ENCODE results near the gene FAM217B. TPM values are rescaled to one million over a fixed set of nuclear protein-coding genes. Genes with fewer than 3 reads are reported as not detected.

FAM217B gene
- total RNA-seq, 1 donor from 2014 or later, result 2.2 TPM

DNA sequence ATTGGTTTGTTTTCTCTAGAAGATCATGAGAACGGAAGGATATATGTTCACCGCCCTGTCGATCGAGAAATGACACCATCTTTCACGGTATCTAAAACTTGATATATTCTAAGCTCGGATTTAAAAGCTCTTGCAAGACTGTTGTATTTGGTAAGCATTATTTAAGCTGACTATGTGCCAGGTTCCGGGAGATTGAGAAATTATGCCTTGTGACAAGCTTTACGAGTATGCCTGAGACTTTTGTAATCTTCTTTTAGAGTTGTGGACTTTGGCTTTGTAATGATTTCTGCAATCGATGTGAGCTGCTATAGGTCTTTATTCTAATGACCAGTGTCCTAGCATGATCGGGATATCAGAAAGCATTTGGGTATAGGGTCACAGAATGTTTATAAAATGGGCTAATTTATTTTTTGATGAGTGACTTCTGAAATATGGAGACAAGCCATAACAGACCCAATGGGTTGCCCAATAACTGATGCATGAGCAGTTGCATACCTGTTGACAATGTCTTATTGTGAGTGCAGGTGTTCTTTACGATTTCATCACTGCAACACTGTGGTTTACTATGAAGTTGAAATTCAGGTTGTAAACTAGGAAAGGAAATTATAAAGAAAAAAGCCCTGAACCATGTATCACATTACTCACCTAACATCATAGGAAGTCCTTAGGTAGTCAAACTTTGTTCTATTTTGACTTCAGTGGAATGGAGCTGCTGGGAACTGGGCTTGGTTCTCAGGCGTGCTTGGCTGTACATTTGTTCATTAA is 32.0 kb downstream of the FAM217B start:
- peak; percentile 66 for ATAC-seq
- no peak for DNase-seq (ENCODE audit: low spot score)

- no peak for DNase-seq (ENCODE audit: low spot score)
- ATAC-seq, result no peak
Observed at GRCh38 chr20:59976156-59976782, 36.1 kb downstream of the FAM217B start.

DNA sequence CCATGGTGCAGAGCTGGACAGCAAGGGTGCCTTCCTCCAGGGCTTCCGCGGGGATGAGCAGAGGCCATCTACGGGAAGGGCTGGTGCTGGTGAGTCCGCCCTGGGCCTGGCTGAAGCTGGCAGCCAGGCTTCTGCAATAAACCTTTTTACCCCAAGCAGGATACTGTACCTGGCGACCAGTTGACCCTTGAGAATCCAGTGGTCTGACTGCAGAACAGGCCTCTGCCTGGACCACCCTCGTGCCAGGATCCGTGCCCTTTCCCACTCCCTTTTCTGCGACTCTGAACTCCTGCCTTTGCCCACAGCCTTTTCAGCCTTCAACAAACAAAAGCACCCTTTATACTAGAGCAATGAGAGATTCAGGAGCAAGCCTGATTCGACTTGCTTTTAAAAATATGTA is 36.9 kb downstream of the FAM217B start:
- DNase-seq (ENCODE audit: low spot score) (no peak), ATAC-seq (no peak)

- DNase-seq (ENCODE audit: low spot score), result no peak
- no peak for ATAC-seq
Observed at GRCh38 chr20:59983076-59983475, 42.9 kb downstream of the FAM217B start.

- DNase-seq (ENCODE audit: low spot score) (no peak), ATAC-seq (no peak)
Observed at GRCh38 chr20:59984541-59984940, 44.4 kb downstream of the FAM217B start.

GRCh38 chr20:59985164-59985563 is 45.0 kb downstream of the FAM217B start:
- DNase-seq (ENCODE audit: low spot score), result no peak
- ATAC-seq, result no peak

DNA sequence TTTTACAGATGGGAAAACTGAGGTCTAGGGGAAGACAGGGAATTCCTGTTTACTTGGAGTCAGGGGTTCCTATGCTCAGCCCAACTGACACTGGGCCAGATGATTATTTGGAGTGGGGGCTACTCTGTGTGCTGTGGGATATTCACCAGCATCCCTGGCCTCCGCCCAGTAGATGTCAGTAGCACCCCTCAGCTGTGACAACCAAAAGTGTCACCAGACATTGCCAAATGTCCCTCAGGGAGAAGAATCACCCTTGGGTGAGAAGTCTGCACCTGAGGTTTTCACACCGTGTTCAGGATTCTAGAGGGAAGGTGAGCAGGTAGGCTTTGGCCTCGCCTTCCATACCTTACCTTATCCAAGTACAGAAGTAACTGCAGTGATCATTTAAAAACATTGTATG is 45.7 kb downstream of the FAM217B start:
- no peak for DNase-seq (ENCODE audit: low spot score)
- ATAC-seq, result no peak

DNA sequence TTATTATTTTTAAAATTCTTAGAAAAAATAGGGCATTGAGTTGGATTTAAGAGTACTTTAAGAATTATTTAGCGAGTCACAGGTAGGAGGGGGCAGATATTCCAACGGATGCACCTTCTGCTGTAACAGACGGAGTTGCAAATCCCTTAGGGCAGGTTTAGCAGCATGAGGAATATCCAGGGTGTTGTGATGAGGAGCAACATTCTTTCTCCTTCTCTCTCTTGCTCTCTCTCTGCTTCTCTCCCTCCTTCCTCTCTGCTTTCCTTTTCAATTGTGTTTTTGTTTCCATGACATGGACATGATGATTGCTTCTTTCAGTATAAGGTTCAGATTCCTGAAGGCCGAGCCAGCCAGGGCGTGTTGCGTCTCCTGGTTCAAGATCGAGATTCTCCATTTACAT is 46.9 kb downstream of the FAM217B start:
- DNase-seq (ENCODE audit: low spot score), result no peak
- no peak for ATAC-seq

GRCh38 chr20:59988141-59988540 is 48.0 kb downstream of the FAM217B start:
- ATAC-seq (no peak), DNase-seq (ENCODE audit: low spot score) (no peak)

DNA sequence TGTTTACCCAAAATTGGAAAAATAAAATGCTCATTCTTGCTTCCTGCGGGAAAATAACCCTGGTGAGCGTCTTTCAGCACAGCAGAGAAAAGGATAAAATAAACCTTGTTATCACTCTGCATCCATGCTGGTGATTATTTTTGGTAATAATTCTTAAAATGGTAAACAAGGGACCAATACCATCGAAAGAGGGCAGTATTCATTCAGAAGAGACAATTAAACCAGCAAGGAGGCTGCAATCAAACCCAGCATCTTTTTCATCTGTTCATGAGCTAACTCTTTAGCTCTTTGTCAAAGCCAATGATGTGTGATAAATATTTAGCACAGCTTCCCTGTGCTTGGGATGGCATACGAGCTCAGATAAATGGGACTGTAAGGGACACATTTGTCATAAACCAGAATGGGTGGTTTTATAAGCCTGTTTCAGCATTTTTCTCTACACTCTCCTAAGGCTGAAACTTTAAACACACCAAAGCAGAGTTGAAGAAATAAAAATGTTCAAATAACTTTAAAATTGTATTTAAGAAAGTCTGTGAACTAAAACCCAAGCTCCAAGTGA is 52.4 kb downstream of the FAM217B start:
- no peak for ATAC-seq

GRCh38 chr20:59993736-59994430 is 53.7 kb downstream of the FAM217B start:
- no peak for DNase-seq (ENCODE audit: low spot score)
- no peak for ATAC-seq

More for the DNA sequence above, 52.4 kb downstream of the FAM217B start:
- DNase-seq (ENCODE audit: low spot score), result no peak

- DNase-seq (ENCODE audit: low spot score), result no peak
Observed at GRCh38 chr20:59994697-59995122, 54.5 kb downstream of the FAM217B start.

DNA sequence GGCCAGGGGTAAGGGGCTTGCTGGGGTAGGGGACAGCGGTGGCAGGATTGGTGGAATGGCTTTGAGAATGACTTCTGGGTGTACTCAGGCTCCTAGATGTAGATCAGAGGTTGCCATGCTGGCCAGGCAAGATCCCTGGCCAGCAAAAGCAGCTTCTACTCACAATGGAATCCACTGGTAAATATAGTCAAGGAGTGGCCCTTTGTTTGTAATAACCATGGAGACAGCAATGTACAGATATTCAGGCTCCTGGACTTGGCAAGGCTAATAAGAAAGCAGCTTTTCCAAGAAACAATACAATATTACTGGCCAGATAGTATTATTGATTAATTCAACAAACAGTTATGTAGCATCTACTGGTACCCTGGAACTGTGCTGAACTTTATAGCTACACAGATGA is 55.9 kb downstream of the FAM217B start:
- DNase-seq (ENCODE audit: low spot score) (no peak), ATAC-seq (no peak)

More at GRCh38 chr20:59994697-59995122, 54.5 kb downstream of the FAM217B start:
- no peak for ATAC-seq

DNA sequence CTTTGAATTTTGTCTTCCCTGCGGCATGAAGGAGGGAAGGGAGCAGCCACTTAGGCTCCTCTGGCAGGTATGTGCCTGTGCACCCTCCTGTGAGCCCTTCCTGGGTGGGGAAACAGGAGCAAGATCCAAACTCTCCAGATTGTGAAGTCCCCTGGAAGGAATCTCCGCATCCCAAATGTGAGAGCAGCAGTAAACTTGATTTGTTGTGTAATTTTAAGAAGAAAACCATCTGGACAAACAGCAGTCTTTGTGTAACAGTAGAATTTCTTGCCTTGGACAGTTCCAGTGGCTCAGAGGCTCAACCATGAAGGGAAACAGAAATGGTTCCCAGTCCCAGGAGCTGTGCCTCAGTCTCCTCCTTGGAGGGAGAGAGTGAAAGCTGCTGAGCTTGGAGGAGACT is 57.7 kb downstream of the FAM217B start:
- DNase-seq (ENCODE audit: low spot score), result no peak

More for the DNA sequence above, 57.7 kb downstream of the FAM217B start:
- ATAC-seq, result no peak

Other genes with a start within 250 kb of the FAM217B start
- 0.35 TPM for gene SYCP2, start 6.8 kb upstream of the FAM217B start, total RNA-seq
- gene PPP1R3D, start 84 bp upstream of the FAM217B start, total RNA-seq, result 0.78 TPM
- gene CDH26, start 18.0 kb downstream of the FAM217B start, total RNA-seq, result 0.38 TPM